HepG2 (cell line): ENCODE data around the gene LYPD6. TPM values are rescaled to one million over a fixed set of nuclear protein-coding genes. Genes with fewer than 3 reads are reported as not detected.
A peak's percentile ranks its signal among the peaks of the same experiment; 100 is the strongest.

Source experiments
- ATAC-seq: fragments of 200-7000 bp; cut with Tn5 transposase; 3 replicates; pipeline ENCODE4 v1.9.1; 2020; ENCODE audit warnings: mild to moderate bottlenecking, moderate library complexity
- BruUV-seq: library from RNA; stranded (reverse); fragments of 400-500 nt; replicated peaks from 2 replicates; lab custom pipeline; 2021; lab: Mats Ljungman, UMichigan
- CTCF ChIA-PET: fragments of 300-600 bp; formaldehyde crosslinking; extraction: SDS; loops from one replicate; lab custom pipeline; 2021; ENCODE audit warnings: low total read pairs, inconsistent platforms, low intra/inter-chr PET ratio; lab: Yijun Ruan, JAX
- POLR2A ChIA-PET: fragments of 350-600 bp; sonication (Branson Sonifier 250); formaldehyde crosslinking; loops from one replicate; lab custom pipeline; 2020; ENCODE audit warnings: antibody characterized with exemption, inconsistent platforms; lab: Yijun Ruan, JAX
- DNase-seq: peaks from one replicate; pipeline ENCODE4 v3.0.0-alpha.2; 2015; ENCODE audit warnings: low spot score
- FAIRE-seq: peaks from 3 replicates; lab custom pipeline; 2011; peaks lifted over from hg19 to GRCh38; lab: Jason Lieb, UNC
- H2AFZ ChIP-seq: one replicate; pipeline ENCODE4 v1.6.1; 2011; ENCODE audit warnings: low read length, inconsistent platforms
- H3K27ac ChIP-seq: fragments of 300-600 bp; 3 replicates; pipeline ENCODE4 v1.8.0; 2011; ENCODE audit warnings: mixed run types, mild to moderate bottlenecking, mixed read lengths, low read length, inconsistent platforms; ENCODE audit not compliant: insufficient read depth; ENCODE audit errors: extremely low read length
- H3K27me3 ChIP-seq, 2 experiments: fragments of 200-600 bp in 1 of 2; 2 replicates in 1 of 2; 3 replicates in 1 of 2; pipeline versions ENCODE4 v1.6.0 to v1.8.0; 2011; ENCODE audit warnings: low read length in 2 of 2, mild to moderate bottlenecking in 2 of 2, moderate library complexity in 2 of 2, inconsistent platforms in 1 of 2; ENCODE audit not compliant: insufficient read depth in 2 of 2, control insufficient read depth in 1 of 2
- H3K36me3 ChIP-seq, 2 experiments: fragments of 200-600 bp in 1 of 2; replicated peaks in 1 of 2; 2 replicates in 1 of 2; 3 replicates in 1 of 2; pipeline versions ENCODE4 v1.5.1 to v1.8.0; 2011; ENCODE audit warnings: low read length in 2 of 2, inconsistent platforms in 1 of 2; ENCODE audit not compliant: insufficient read depth in 2 of 2, control insufficient read depth in 1 of 2
- H3K4me1 ChIP-seq: 2 replicates; pipeline ENCODE4 v1.5.1; 2012; ENCODE audit warnings: low read length, inconsistent platforms; ENCODE audit not compliant: insufficient read depth
- H3K4me2 ChIP-seq: 2 replicates; pipeline ENCODE4 v1.6.0; 2011; ENCODE audit warnings: low read depth, low read length, inconsistent platforms
- H3K4me3 ChIP-seq, 3 experiments: fragments of 200-600 bp in 1 of 3; sonication (generic), shearing (Covaris generic) in 1 of 3; replicated peaks in 1 of 3; 2 replicates each; pipeline ENCODE4 v1.5.1; 2011 to 2016; ENCODE audit warnings: low read length in 3 of 3, inconsistent platforms in 2 of 3, low read depth in 2 of 3, mild to moderate bottlenecking in 2 of 3, control low read depth in 1 of 3, mixed read lengths in 1 of 3; ENCODE audit not compliant: insufficient read depth in 1 of 3
- H3K79me2 ChIP-seq: one replicate; pipeline ENCODE4 v1.6.1; 2011; ENCODE audit warnings: low read length, inconsistent platforms; ENCODE audit not compliant: insufficient read depth
- H3K9ac ChIP-seq: 2 replicates; pipeline ENCODE4 v1.6.0; 2011; ENCODE audit warnings: mild to moderate bottlenecking, low read depth, low read length, inconsistent platforms; ENCODE audit not compliant: insufficient read depth
- H3K9me3 ChIP-seq: 2 replicates; pipeline ENCODE4 v1.5.1; 2012; ENCODE audit warnings: mild to moderate bottlenecking, low read length
- H4K20me1 ChIP-seq: 2 replicates; pipeline ENCODE4 v1.6.0; 2011; ENCODE audit warnings: inconsistent platforms, mild to moderate bottlenecking, low read length, moderate library complexity; ENCODE audit not compliant: insufficient read depth
- BCL6 ChIP-seq: IDR thresholded peaks from 2 replicates; pipeline ENCODE4 v1.6.1; 2016; ENCODE audit warnings: missing genetic modification reagents, missing compliant biosample characterization
- CEBPB ChIP-seq: IDR thresholded peaks from 2 replicates; pipeline ENCODE4 v1.6.1; 2011; ENCODE audit warnings: low read depth, low read length, improper control_type of control experiment, borderline replicate concordance
- TOPORS ChIP-seq: sonication (generic); formaldehyde crosslinking; IDR thresholded peaks from 2 replicates; pipeline ENCODE4 v1.8.0; 2023; ENCODE audit warnings: mild to moderate bottlenecking, missing genetic modification reagents
- ZNF138 ChIP-seq: sonication (generic); formaldehyde crosslinking; IDR thresholded peaks from 2 replicates; pipeline ENCODE4 v1.5.0; 2020; ENCODE audit warnings: mild to moderate bottlenecking, low read depth, missing genetic modification reagents
- ZNF17 ChIP-seq: sonication (generic); formaldehyde crosslinking; IDR thresholded peaks from 2 replicates; pipeline ENCODE4 v1.5.0; 2020; ENCODE audit warnings: mild to moderate bottlenecking, missing genetic modification reagents
- ZNF282 ChIP-seq: fragments of 450-650 bp; IDR thresholded peaks from 2 replicates; pipeline ENCODE4 v1.6.1; 2018; ENCODE audit not compliant: partially characterized antibody
- ZNF33A ChIP-seq: sonication (generic); formaldehyde crosslinking; IDR thresholded peaks from 2 replicates; pipeline ENCODE4 v1.5.1; 2020; ENCODE audit warnings: missing genetic modification reagents, mild to moderate bottlenecking, moderate library complexity, borderline replicate concordance
- ZNF709 ChIP-seq: sonication (generic); formaldehyde crosslinking; IDR thresholded peaks from 2 replicates; pipeline ENCODE4 v1.5.0; 2020; ENCODE audit warnings: mild to moderate bottlenecking, missing genetic modification reagents
- ZNF768 ChIP-seq: sonication (generic); formaldehyde crosslinking; IDR thresholded peaks from 2 replicates; pipeline ENCODE4 v1.4.0; 2020; ENCODE audit warnings: missing genetic modification reagents
- WGBS: methylation state at CpG from one replicate; pipeline ENCODE4 v1.1.6; 2017; ENCODE audit warnings: low lambda C conversion rate; 5-methylcytosine and 5-hydroxymethylcytosine counted together
- in situ Hi-C: cut with HindIII; loops from 2 replicates; pipeline ENCODE4 v1.10.0; 2017; ENCODE audit warnings: low pct_unique_long_range_greater_than_20kb; ENCODE audit not compliant: extremely low pct_ligation_motif_present
- intact Hi-C: fragments of 100-400 bp; cut with micrococcal nuclease; formaldehyde crosslinking; loops from one replicate; pipeline ENCODE4 v1.10.0; 2022; ENCODE audit not compliant: unreplicated experiment
- polyA plus RNA-seq, 8 experiments: library from polyadenylated mRNA; depleted of rRNA in 3 of 8; stranded (reverse) in 7 of 8; unstranded in 1 of 8; fragments of >200 nt; fragmentation: Illumina TruSeq in 4 of 8; extraction: Trizol in 4 of 8; gene quantifications; 2 replicates each; pipeline versions ENCODE4 v1.2.1 to v1.2.3, GENCODE V29; 2011 to 2016; ENCODE audit warnings: low read depth in 4 of 8, missing spikeins in 1 of 8, mixed read lengths in 1 of 8; ENCODE audit not compliant: insufficient read depth in 1 of 8
- total RNA-seq, 5 experiments: library from RNA; depleted of rRNA; stranded (reverse); fragments of >200 nt; fragmentation: Illumina TruSeq; extraction: Trizol; gene quantifications; 2 replicates each; pipeline ENCODE4 v1.2.3, GENCODE V29; 2016; ENCODE audit warnings: low read depth in 1 of 5
- TF ChIP-seq, protein P1 (sequence below): sonication (generic); formaldehyde crosslinking; IDR thresholded peaks from 2 replicates; pipeline ENCODE4 v1.5.1; 2020; ENCODE audit warnings: mild to moderate bottlenecking, missing genetic modification reagents
- TF ChIP-seq, protein P2 (sequence below): sonication (generic); formaldehyde crosslinking; IDR thresholded peaks from 2 replicates; pipeline ENCODE4; 2020; ENCODE audit warnings: missing genetic modification reagents, mild to moderate bottlenecking, borderline replicate concordance
- TF ChIP-seq, protein P3 (sequence below): sonication (generic); formaldehyde crosslinking; conservative IDR thresholded peaks from 2 replicates; pipeline ENCODE4 v1.8.1; 2023; ENCODE audit warnings: missing genetic modification reagents

Gene LYPD6
- total and polyA plus RNA-seq, 2 of the 13 experiments (the other 11 are each of a cell fraction or from before 2014, with no cell fraction given), result 0.01 to 0.07 TPM

DNA sequence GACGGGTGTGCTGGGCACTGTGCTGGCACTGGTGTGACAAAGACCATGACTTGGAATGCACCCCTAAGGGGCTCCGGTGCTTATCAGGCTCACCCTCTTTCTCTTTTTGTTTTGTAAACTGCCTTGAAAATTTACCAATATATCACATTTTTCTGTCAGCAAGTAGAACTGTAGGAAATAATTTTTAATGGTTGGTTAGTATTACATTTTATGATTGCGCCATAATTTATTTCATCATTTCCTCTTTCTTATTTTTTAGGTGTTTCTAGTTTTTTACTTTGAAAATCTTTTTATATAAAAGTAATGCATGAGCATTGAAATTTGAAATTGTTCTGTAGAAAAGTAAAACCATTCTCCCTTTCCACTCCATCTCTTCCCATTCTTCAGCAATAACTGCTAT lies 156.3 kb downstream of the LYPD6 start:
- Histone ChIP-seq H3K9ac (no peak overlapping the region), H3K27ac (no peak overlapping the region), H3K9me3 (no peaks in the 10 kb centered on the region), H3K79me2 (no peaks in the 10 kb centered on the region), H3K4me2 (no peak overlapping the region), H3K36me3 (no peaks in the 10 kb centered on the region), H3K27me3 (peaks cover 0 to 13% of the 10 kb centered on the region in 2 experiments; a peak in 2 of 5 replicates), H2AFZ (no peak overlapping the region), H3K4me1 (no peaks in the 10 kb centered on the region), H4K20me1 (no peaks in the 10 kb centered on the region), H3K4me3 (no peak overlapping the region)
- TF ChIP-seq ZNF138 (CRISPR knock-in tag), result no peak
- peak; percentile 48; the same call in 1 of the 2 replicates for TF ChIP-seq CEBPB
- no peak for TF ChIP-seq ZNF709
- FAIRE-seq, result no peak
- no TSS peak for BruUV-seq
- DNase-seq, result no peak
- intact Hi-C loops (no loop called here), in situ Hi-C loops (no loop called here)
- ATAC-seq, result no peak
- ChIA-PET POLR2A (no interaction called here), CTCF (no interaction called here)
- 23% methylated on average over 3 of the region's 3 CpGs for WGBS

DNA sequence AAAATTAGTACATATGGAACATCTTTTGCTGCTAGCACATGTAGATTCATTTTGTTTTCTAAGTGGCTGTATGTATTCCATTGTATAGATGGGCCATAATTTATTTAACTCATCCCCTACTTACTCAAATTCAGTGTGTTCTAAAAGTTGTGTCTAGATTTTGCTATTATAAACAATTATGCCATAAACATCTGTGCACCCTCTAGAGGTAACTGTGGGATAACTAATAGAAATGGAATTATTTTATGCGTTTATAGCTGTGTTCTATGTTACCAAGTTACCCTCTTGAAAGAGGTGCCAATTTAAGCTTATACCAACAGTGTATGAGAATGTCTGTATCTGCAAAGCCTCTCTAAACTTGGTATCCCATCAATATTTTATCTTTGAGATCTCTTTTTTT lies 156.8 kb downstream of the LYPD6 start:
- Histone ChIP-seq H3K9me3 (no peaks in the 10 kb centered on the region), H3K9ac (no peak overlapping the region), H3K4me1 (no peaks in the 10 kb centered on the region), H3K79me2 (no peaks in the 10 kb centered on the region), H2AFZ (no peak overlapping the region), H3K27me3 (peaks cover 0 to 13% of the 10 kb centered on the region in 2 experiments; a peak in 2 of 5 replicates), H3K27ac (no peak overlapping the region), H3K36me3 (no peaks in the 10 kb centered on the region), H4K20me1 (no peaks in the 10 kb centered on the region), H3K4me3 (no peak overlapping the region), H3K4me2 (no peak overlapping the region)
- ChIA-PET CTCF (no interaction called here), POLR2A (no interaction called here)
- FAIRE-seq (no peak), DNase-seq (no peak), ATAC-seq (no peak)
- 32% methylated on average over 1 of the region's 1 CpG for WGBS
- in situ Hi-C loops (no loop called here), intact Hi-C loops (no loop called here)
- no TSS peak for BruUV-seq
- TF ChIP-seq, protein P1, sequence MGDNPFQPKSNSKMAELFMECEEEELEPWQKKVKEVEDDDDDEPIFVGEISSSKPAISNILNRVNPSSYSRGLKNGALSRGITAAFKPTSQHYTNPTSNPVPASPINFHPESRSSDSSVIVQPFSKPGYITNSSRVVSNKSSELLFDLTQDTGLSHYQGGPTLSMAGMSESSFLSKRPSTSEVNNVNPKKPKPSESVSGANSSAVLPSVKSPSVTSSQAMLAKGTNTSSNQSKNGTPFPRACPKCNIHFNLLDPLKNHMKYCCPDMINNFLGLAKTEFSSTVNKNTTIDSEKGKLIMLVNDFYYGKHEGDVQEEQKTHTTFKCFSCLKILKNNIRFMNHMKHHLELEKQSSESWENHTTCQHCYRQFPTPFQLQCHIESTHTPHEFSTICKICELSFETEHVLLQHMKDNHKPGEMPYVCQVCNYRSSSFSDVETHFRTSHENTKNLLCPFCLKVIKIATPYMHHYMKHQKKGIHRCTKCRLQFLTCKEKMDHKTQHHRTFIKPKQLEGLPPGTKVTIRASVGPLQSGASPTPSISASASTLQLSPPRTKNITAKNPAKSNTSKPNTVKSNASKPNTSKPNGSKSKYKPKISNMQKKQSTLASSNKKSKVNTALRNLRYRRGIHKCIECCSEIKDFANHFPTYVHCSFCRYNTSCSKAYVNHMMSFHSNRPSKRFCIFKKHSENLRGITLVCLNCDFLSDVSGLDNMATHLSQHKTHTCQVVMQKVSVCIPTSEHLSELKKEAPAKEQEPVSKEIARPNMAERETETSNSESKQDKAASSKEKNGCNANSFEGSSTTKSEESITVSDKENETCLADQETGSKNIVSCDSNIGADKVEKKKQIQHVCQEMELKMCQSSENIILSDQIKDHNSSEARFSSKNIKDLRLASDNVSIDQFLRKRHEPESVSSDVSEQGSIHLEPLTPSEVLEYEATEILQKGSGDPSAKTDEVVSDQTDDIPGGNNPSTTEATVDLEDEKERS (CRISPR knock-in tag), result no peak
- TF ChIP-seq ZNF17 (CRISPR knock-in tag) (no peak), BCL6 (CRISPR knock-in tag) (no peak), ZNF768 (CRISPR knock-in tag) (no peak), TOPORS (no peak), ZNF282 (no peak), ZNF33A (no peak)
- TF ChIP-seq, protein P2, sequence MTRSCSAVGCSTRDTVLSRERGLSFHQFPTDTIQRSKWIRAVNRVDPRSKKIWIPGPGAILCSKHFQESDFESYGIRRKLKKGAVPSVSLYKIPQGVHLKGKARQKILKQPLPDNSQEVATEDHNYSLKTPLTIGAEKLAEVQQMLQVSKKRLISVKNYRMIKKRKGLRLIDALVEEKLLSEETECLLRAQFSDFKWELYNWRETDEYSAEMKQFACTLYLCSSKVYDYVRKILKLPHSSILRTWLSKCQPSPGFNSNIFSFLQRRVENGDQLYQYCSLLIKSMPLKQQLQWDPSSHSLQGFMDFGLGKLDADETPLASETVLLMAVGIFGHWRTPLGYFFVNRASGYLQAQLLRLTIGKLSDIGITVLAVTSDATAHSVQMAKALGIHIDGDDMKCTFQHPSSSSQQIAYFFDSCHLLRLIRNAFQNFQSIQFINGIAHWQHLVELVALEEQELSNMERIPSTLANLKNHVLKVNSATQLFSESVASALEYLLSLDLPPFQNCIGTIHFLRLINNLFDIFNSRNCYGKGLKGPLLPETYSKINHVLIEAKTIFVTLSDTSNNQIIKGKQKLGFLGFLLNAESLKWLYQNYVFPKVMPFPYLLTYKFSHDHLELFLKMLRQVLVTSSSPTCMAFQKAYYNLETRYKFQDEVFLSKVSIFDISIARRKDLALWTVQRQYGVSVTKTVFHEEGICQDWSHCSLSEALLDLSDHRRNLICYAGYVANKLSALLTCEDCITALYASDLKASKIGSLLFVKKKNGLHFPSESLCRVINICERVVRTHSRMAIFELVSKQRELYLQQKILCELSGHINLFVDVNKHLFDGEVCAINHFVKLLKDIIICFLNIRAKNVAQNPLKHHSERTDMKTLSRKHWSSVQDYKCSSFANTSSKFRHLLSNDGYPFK, result no peak
- TF ChIP-seq, protein P3, sequence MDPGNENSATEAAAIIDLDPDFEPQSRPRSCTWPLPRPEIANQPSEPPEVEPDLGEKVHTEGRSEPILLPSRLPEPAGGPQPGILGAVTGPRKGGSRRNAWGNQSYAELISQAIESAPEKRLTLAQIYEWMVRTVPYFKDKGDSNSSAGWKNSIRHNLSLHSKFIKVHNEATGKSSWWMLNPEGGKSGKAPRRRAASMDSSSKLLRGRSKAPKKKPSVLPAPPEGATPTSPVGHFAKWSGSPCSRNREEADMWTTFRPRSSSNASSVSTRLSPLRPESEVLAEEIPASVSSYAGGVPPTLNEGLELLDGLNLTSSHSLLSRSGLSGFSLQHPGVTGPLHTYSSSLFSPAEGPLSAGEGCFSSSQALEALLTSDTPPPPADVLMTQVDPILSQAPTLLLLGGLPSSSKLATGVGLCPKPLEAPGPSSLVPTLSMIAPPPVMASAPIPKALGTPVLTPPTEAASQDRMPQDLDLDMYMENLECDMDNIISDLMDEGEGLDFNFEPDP, result no peak
